ENCODE results near the gene PSMA2.

The PSMA2 gene

GRCh38 chr7:42940985-42941847, 9.2 kb upstream of the PSMA2 start:
- peak; percentile 69 for DNase-seq (ENCODE audit: low read depth)

GRCh38 chr7:42939457-42940240, 7.7 kb upstream of the PSMA2 start:
- no peak for DNase-seq (ENCODE audit: low read depth)

- no peak for DNase-seq (ENCODE audit: low read depth)
These were observed 3.9 kb upstream of the PSMA2 start for GRCh38 chr7:42935861-42936260.

- DNase-seq (ENCODE audit: low read depth) = no peak
These were observed 2.3 kb upstream of the PSMA2 start for GRCh38 chr7:42934291-42934690.

GRCh38 chr7:42932811-42933591, 1.0 kb upstream of the PSMA2 start:
- no peak for DNase-seq (ENCODE audit: low read depth)

GRCh38 chr7:42931447-42931833, 534 bp downstream of the PSMA2 start:
- DNase-seq (ENCODE audit: low read depth) = no peak

- no peak for DNase-seq (ENCODE audit: low read depth)
These were observed 1.1 kb downstream of the PSMA2 start for GRCh38 chr7:42930889-42931288.

- DNase-seq (ENCODE audit: low read depth) = no peak
These were observed 2.5 kb downstream of the PSMA2 start for GRCh38 chr7:42929449-42929848.

- no peak for DNase-seq (ENCODE audit: low read depth)
These were observed 3.2 kb downstream of the PSMA2 start for GRCh38 chr7:42928754-42929153.

- DNase-seq (ENCODE audit: low read depth) = no peak
These were observed 5.8 kb downstream of the PSMA2 start for GRCh38 chr7:42926204-42926603.

- no peak for DNase-seq (ENCODE audit: low read depth)
These were observed 6.3 kb downstream of the PSMA2 start for GRCh38 chr7:42925630-42926029.

GRCh38 chr7:42924223-42924838, 7.6 kb downstream of the PSMA2 start:
- no peak for DNase-seq (ENCODE audit: low read depth)

GRCh38 chr7:42922017-42922753, 9.8 kb downstream of the PSMA2 start:
- no peak for DNase-seq (ENCODE audit: low read depth)

GRCh38 chr7:42915356-42915755, 16.6 kb downstream of the PSMA2 start:
- no peak for DNase-seq (ENCODE audit: low read depth)

- no peak for DNase-seq (ENCODE audit: low read depth)
These were observed 17.4 kb downstream of the PSMA2 start for GRCh38 chr7:42914421-42915045.

- DNase-seq (ENCODE audit: low read depth) = no peak
These were observed 18.0 kb downstream of the PSMA2 start for GRCh38 chr7:42914009-42914408.

- no peak for DNase-seq (ENCODE audit: low read depth)
These were observed 18.4 kb downstream of the PSMA2 start for GRCh38 chr7:42913591-42913990.

- DNase-seq (ENCODE audit: low read depth) = peak; percentile 84
These were observed 20.2 kb downstream of the PSMA2 start, which contains the start of gene C7orf25 for GRCh38 chr7:42911454-42912447. Gene C7orf25, minus strand, starts transcription at chr7:42912070. Its CDS starts 1,170 bp downstream, at chr7:42910900.

- DNase-seq (ENCODE audit: low read depth) = no peak
These were observed 21.7 kb downstream of the PSMA2 start for GRCh38 chr7:42910306-42910705.

All from fibroblast of the conjunctiva (primary cell).